ENCODE measurements around the gene C1orf105.
"Not testable (repeated sequence)": the region's sequence is repeated elsewhere in the genome, so short reads cannot be mapped to it uniquely, and the experiment has no call there.

DNA sequence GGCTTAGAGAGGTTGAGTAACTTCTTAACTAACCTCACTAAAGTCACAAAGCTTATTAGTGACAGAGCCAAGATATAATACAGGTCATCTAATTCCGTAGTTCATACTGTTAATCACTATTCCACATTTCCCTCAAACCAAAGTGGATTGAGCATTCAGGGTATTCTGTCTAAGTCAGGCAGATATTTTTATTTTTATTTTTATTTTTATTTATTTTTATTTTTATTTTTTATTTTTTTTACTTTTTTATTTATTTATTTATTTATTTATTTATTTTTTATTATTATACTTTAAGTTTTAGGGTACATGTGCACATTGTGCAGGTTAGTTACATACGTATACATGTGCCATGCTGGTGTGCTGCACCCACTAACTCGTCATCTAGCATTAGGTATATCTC lies 48.8 kb upstream of the C1orf105 start:
- TF ChIP-seq, protein P1, sequence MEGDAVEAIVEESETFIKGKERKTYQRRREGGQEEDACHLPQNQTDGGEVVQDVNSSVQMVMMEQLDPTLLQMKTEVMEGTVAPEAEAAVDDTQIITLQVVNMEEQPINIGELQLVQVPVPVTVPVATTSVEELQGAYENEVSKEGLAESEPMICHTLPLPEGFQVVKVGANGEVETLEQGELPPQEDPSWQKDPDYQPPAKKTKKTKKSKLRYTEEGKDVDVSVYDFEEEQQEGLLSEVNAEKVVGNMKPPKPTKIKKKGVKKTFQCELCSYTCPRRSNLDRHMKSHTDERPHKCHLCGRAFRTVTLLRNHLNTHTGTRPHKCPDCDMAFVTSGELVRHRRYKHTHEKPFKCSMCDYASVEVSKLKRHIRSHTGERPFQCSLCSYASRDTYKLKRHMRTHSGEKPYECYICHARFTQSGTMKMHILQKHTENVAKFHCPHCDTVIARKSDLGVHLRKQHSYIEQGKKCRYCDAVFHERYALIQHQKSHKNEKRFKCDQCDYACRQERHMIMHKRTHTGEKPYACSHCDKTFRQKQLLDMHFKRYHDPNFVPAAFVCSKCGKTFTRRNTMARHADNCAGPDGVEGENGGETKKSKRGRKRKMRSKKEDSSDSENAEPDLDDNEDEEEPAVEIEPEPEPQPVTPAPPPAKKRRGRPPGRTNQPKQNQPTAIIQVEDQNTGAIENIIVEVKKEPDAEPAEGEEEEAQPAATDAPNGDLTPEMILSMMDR (tag by site-specific recombination; IDR thresholded peaks at IDR 0.05), result not testable (repeated sequence)
- TF ChIP-seq GLIS1, REST, ZNF837, SP2, KLF8, ZNF248, ZBTB17 (tag by site-specific recombination; IDR thresholded peaks at IDR 0.05): not testable (repeated sequence)
- TF ChIP-seq, protein P2, sequence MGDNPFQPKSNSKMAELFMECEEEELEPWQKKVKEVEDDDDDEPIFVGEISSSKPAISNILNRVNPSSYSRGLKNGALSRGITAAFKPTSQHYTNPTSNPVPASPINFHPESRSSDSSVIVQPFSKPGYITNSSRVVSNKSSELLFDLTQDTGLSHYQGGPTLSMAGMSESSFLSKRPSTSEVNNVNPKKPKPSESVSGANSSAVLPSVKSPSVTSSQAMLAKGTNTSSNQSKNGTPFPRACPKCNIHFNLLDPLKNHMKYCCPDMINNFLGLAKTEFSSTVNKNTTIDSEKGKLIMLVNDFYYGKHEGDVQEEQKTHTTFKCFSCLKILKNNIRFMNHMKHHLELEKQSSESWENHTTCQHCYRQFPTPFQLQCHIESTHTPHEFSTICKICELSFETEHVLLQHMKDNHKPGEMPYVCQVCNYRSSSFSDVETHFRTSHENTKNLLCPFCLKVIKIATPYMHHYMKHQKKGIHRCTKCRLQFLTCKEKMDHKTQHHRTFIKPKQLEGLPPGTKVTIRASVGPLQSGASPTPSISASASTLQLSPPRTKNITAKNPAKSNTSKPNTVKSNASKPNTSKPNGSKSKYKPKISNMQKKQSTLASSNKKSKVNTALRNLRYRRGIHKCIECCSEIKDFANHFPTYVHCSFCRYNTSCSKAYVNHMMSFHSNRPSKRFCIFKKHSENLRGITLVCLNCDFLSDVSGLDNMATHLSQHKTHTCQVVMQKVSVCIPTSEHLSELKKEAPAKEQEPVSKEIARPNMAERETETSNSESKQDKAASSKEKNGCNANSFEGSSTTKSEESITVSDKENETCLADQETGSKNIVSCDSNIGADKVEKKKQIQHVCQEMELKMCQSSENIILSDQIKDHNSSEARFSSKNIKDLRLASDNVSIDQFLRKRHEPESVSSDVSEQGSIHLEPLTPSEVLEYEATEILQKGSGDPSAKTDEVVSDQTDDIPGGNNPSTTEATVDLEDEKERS (tag by site-specific recombination; IDR thresholded peaks at IDR 0.05), result not testable (repeated sequence)

All from HEK293 (cell line).